PC-3 (cell line): Measurements from ENCODE around the gene GPC6. TPM values are rescaled to one million over a fixed set of nuclear protein-coding genes. Genes with fewer than 3 reads are reported as not detected.

Source experiments
- ATAC-seq: fragments of 200-7000 bp; cut with Tn5 transposase; 2 replicates; pipeline ENCODE4 v1.9.1; 2020; ENCODE audit warnings: mild to moderate bottlenecking, moderate library complexity
- BruUV-seq: library from RNA; stranded (reverse); fragments of 400-500 nt; replicated peaks from 2 replicates; lab custom pipeline; 2021; lab: Mats Ljungman, UMichigan
- CTCF ChIA-PET: fragments of 300-600 bp; sonication (Branson Sonifier 250); formaldehyde crosslinking; loops from one replicate; lab custom pipeline; 2022; ENCODE audit warnings: antibody characterized with exemption; lab: Charles Lee
- POLR2A ChIA-PET: fragments of 300-600 bp; sonication (Branson Sonifier 250); formaldehyde crosslinking; loops from one replicate; lab custom pipeline; 2022; ENCODE audit warnings: antibody characterized with exemption; ENCODE audit not compliant: unreplicated experiment; lab: Charles Lee
- DNase-seq: peaks from one replicate; pipeline ENCODE4 v3.0.0-alpha.2; 2015
- H2AFZ ChIP-seq: fragments of 300-600 bp; sonication (generic); 2 replicates; pipeline ENCODE4 v1.6.0; 2016; ENCODE audit warnings: antibody characterized with exemption, low read length
- H3F3A ChIP-seq: fragments of 300-600 bp; sonication (generic); one replicate; pipeline ENCODE4 v1.6.0; 2017; ENCODE audit warnings: antibody characterized with exemption, low read length, control low read depth, mild to moderate bottlenecking; ENCODE audit not compliant: unreplicated experiment
- H3K27ac ChIP-seq: fragments of 300-600 bp; sonication (generic); 2 replicates; pipeline ENCODE4 v1.5.1; 2016; ENCODE audit warnings: mild to moderate bottlenecking, low read length
- H3K27me3 ChIP-seq: fragments of 300-600 bp; sonication (generic); 2 replicates; pipeline ENCODE4 v1.6.1; 2016; ENCODE audit warnings: low read length, mixed read lengths
- H3K36me3 ChIP-seq: fragments of 300-600 bp; sonication (generic); 2 replicates; pipeline ENCODE4 v1.6.1; 2016; ENCODE audit warnings: low read depth, mixed run types, low read length, mixed read lengths
- H3K4me1 ChIP-seq: fragments of 300-600 bp; sonication (generic); 2 replicates; pipeline ENCODE4 v1.5.1; 2016; ENCODE audit warnings: low read length; ENCODE audit not compliant: insufficient read depth
- H3K4me2 ChIP-seq: fragments of 300-600 bp; sonication (generic); 2 replicates; pipeline ENCODE4 v1.6.0; 2016; ENCODE audit warnings: low read length
- H3K4me3 ChIP-seq: fragments of 300-600 bp; sonication (generic); 2 replicates; pipeline ENCODE4 v1.5.1; 2016; ENCODE audit warnings: mild to moderate bottlenecking, low read length, mixed read lengths
- H3K79me2 ChIP-seq: fragments of 300-600 bp; sonication (generic); 2 replicates; pipeline ENCODE4 v1.6.1; 2017; ENCODE audit warnings: low read length, mixed read lengths
- H3K9ac ChIP-seq: fragments of 300-600 bp; sonication (generic); 2 replicates; pipeline ENCODE4 v1.6.0; 2016; ENCODE audit warnings: mild to moderate bottlenecking, low read length
- H3K9me2 ChIP-seq: fragments of 300-600 bp; sonication (generic); replicated peaks from 2 replicates; pipeline ENCODE4 v1.6.1; 2016; ENCODE audit warnings: mixed run types, low read length, mixed read lengths
- H3K9me3 ChIP-seq: fragments of 300-600 bp; sonication (generic); 2 replicates; pipeline ENCODE4 v1.6.1; 2016; ENCODE audit warnings: low read length, mixed read lengths
- H4K20me1 ChIP-seq: fragments of 300-600 bp; sonication (generic); 2 replicates; pipeline ENCODE4 v1.6.1; 2016; ENCODE audit warnings: low read length, mixed read lengths
- EZH2 ChIP-seq: fragments of 300-600 bp; sonication (generic); IDR thresholded peaks from one replicate; pipeline ENCODE4 v1.6.1; 2017; ENCODE audit warnings: antibody characterized with exemption, mild to moderate bottlenecking, low read length; ENCODE audit not compliant: unreplicated experiment
- EZH2phosphoT487 ChIP-seq: fragments of 300-600 bp; sonication (generic); IDR thresholded peaks from 2 replicates; pipeline ENCODE4 v1.6.1; 2018; ENCODE audit warnings: mild to moderate bottlenecking, antibody characterized with exemption, low read length, borderline replicate concordance
- intact Hi-C: fragments of 100-400 bp; cut with micrococcal nuclease; formaldehyde crosslinking; loops from 2 replicates; pipeline ENCODE4 v1.9.0; 2023
- total RNA-seq: library from RNA; depleted of rRNA; stranded (reverse); fragments of >200 nt; gene quantifications from 2 replicates; pipeline ENCODE4 v1.2.3, GENCODE V29; 2014
- TF ChIP-seq, protein P1 (sequence below): fragments of 300-600 bp; sonication (generic); conservative IDR thresholded peaks from 2 replicates; pipeline ENCODE4 v1.5.1; 2017; ENCODE audit warnings: antibody characterized with exemption, low read depth, mild to moderate bottlenecking, low read length

GPC6 gene
- total RNA-seq, 1 experiment from 2014 or later: 3.5 TPM

- ATAC-seq: no peak
- Histone ChIP-seq H3K9ac (no peak overlapping the region), H3K4me2 (no peak overlapping the region), H3K4me3 (no peak overlapping the region), H3K27ac (no peak overlapping the region), H2AFZ (no peak overlapping the region), H3K9me3 (no peaks in the 10 kb centered on the region), H3K27me3 (no peaks in the 10 kb centered on the region), H3K4me1 (peaks cover 8% of the 10 kb centered on the region), H3K9me2 (no peaks in the 10 kb centered on the region), H3K79me2 (no peaks in the 10 kb centered on the region), H3F3A (no peaks in the 10 kb centered on the region), H4K20me1 (no peaks in the 10 kb centered on the region), H3K36me3 (no peaks in the 10 kb centered on the region)
- CTCF ChIA-PET: no interaction called here
- intact Hi-C loops: no loop called here
- DNase-seq: no peak
- BruUV-seq: no TSS peak
- POLR2A ChIA-PET: no interaction called here
- TF ChIP-seq, protein P1, sequence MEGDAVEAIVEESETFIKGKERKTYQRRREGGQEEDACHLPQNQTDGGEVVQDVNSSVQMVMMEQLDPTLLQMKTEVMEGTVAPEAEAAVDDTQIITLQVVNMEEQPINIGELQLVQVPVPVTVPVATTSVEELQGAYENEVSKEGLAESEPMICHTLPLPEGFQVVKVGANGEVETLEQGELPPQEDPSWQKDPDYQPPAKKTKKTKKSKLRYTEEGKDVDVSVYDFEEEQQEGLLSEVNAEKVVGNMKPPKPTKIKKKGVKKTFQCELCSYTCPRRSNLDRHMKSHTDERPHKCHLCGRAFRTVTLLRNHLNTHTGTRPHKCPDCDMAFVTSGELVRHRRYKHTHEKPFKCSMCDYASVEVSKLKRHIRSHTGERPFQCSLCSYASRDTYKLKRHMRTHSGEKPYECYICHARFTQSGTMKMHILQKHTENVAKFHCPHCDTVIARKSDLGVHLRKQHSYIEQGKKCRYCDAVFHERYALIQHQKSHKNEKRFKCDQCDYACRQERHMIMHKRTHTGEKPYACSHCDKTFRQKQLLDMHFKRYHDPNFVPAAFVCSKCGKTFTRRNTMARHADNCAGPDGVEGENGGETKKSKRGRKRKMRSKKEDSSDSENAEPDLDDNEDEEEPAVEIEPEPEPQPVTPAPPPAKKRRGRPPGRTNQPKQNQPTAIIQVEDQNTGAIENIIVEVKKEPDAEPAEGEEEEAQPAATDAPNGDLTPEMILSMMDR: no peak
- TF ChIP-seq EZH2phosphoT487 (no peak), EZH2 (no peak)
These were observed 560.4 kb downstream of the GPC6 start for GRCh38 chr13:93786846-93787489.

DNA sequence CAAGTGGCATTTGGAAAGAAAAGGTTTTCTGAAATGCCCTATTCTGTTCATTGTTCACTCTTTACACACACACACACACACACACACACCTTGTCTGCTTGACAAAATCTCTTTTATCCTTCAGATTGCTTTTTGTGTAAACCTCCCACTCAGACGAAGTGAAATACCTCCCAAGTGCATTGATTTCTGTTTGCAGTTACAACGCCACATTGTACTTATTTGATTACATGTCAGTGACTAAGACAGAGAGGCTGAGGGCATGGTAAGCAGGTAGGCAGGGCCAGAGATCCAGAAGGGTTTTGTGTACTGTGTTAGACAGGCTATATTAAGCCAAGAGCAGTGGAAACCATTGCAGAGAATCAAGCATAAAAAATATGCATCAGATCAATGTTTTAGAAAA lies 561.8 kb downstream of the GPC6 start:
- Histone ChIP-seq H3K4me2 (peak overlapping the region; percentile 39; the same call in 1 of the 2 replicates), H3K79me2 (no peaks in the 10 kb centered on the region), H3K27me3 (no peaks in the 10 kb centered on the region), H3K9me3 (no peaks in the 10 kb centered on the region), H3K4me1 (peaks cover 8% of the 10 kb centered on the region), H4K20me1 (no peaks in the 10 kb centered on the region), H3K4me3 (no peak overlapping the region), H3K9me2 (no peaks in the 10 kb centered on the region), H3K9ac (no peak overlapping the region), H2AFZ (no peak overlapping the region), H3F3A (no peaks in the 10 kb centered on the region), H3K36me3 (no peaks in the 10 kb centered on the region), H3K27ac (no peak overlapping the region)
- TF ChIP-seq EZH2 (no peak), EZH2phosphoT487 (no peak)
- TF ChIP-seq, protein P1: no peak
- DNase-seq: peak; percentile 34
- ChIA-PET POLR2A (no interaction called here), CTCF (interaction anchor here (0.6 kb wide), 1 partner anchor 1065 kb away, joined by 3 read pairs; no protein-coding TSS in a partner anchor)
- BruUV-seq: no TSS peak
- peak; percentile 64 for ATAC-seq
- intact Hi-C loops: no loop called here

- peak overlapping the region; percentile 39; the same call in 1 of the 2 replicates for H3K4me2 ChIP-seq
- POLR2A ChIA-PET: no interaction called here
- H3K4me3 ChIP-seq: no peak overlapping the region
- H3K9me2 ChIP-seq: no peaks in the 10 kb centered on the region
- no TSS peak for BruUV-seq
- CTCF ChIA-PET: interaction anchor here (0.6 kb wide), 2 partner anchors 541 to 1065 kb away, joined by 3 read pairs; no protein-coding TSS in a partner anchor
- H4K20me1 ChIP-seq: no peaks in the 10 kb centered on the region
- peaks cover 8% of the 10 kb centered on the region for H3K4me1 ChIP-seq
- ATAC-seq (peak; percentile 94), DNase-seq (peak; percentile 73)
- no peaks in the 10 kb centered on the region for H3F3A ChIP-seq
- intact Hi-C loops: no loop called here
- no peak overlapping the region for H3K9ac ChIP-seq
- TF ChIP-seq EZH2 (no peak), EZH2phosphoT487 (no peak)
- TF ChIP-seq, protein P1: no peak
- H2AFZ ChIP-seq: no peak overlapping the region
- H3K27ac ChIP-seq: no peak overlapping the region
- no peaks in the 10 kb centered on the region for H3K27me3 ChIP-seq
- H3K36me3 ChIP-seq: no peaks in the 10 kb centered on the region
- no peaks in the 10 kb centered on the region for H3K79me2 ChIP-seq
- no peaks in the 10 kb centered on the region for H3K9me3 ChIP-seq
These were observed 562.5 kb downstream of the GPC6 start for GRCh38 chr13:93789058-93789457.
